OCI-LY1 (cell line): ENCODE measurements around the gene JAK1.

Experiments used
- CTCF ChIP-seq: fragments of 200-600 bp; sonication (generic), shearing (Covaris generic); IDR thresholded peaks from 2 replicates; pipeline ENCODE4 v1.5.1; 2017; ENCODE audit warnings: mild to moderate bottlenecking, antibody characterized with exemption, low read length, moderate library complexity, mixed read lengths
- EZH2 ChIP-seq: fragments of 200-600 bp; sonication (generic), shearing (Covaris generic); IDR thresholded peaks from 2 replicates; pipeline ENCODE4 v1.8.0; 2017; ENCODE audit warnings: borderline replicate concordance, mixed run types, mild to moderate bottlenecking, antibody characterized with exemption, low read length, moderate library complexity, mixed read lengths

DNA sequence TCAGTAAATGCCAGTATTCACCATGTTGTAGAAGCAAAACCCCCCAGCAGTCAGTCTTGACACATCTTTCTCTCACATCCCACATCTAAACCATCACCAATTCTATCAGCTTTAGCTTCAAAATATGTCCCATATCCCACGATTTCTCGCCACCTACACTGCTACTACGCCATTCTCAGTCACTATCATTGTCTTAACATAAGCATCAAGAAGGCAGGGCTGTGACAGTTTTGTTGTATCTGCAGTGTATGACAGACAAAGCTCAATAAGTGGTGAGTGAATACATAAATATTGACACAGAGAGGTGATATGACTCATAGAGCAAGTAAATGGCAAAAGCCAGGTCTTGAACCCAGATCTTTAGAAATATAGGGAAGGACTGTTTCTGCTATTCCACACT, 59.9 kb downstream of the JAK1 start:
- TF ChIP-seq CTCF (no peak), EZH2 (no peak)
